GM23338 (cell line): ENCODE results near the gene ZBTB20. TPM values are rescaled to one million over a fixed set of nuclear protein-coding genes. Genes with fewer than 3 reads are reported as not detected.

Experiments used
- ATAC-seq: fragments of 200-7000 bp; cut with Tn5 transposase; 3 replicates; pipeline ENCODE4 v1.9.1; 2020
- DNase-seq: peaks from one replicate; pipeline ENCODE4 v3.0.0-alpha.2; 2015; ENCODE audit warnings: low spot score
- H2AFZ ChIP-seq: fragments of 200-600 bp; sonication (generic); 2 replicates; pipeline ENCODE4 v1.8.0; 2016; ENCODE audit warnings: antibody characterized with exemption, mild to moderate bottlenecking, moderate library complexity
- H3F3A ChIP-seq: fragments of 200-600 bp; sonication (generic); replicated peaks from 2 replicates; pipeline ENCODE4 v1.8.0; 2017; ENCODE audit warnings: antibody characterized with exemption, mixed run types, low read depth
- H3K27ac ChIP-seq: fragments of 200-600 bp; sonication (generic); 2 replicates; pipeline ENCODE4 v1.6.1; 2016; ENCODE audit warnings: low read depth
- H3K27me3 ChIP-seq: fragments of 200-600 bp; sonication (generic); 2 replicates; pipeline ENCODE4 v1.8.0; 2016; ENCODE audit warnings: mild to moderate bottlenecking, mixed run types, moderate library complexity; ENCODE audit not compliant: insufficient read depth
- H3K36me3 ChIP-seq: fragments of 200-600 bp; sonication (generic); 2 replicates; pipeline ENCODE4 v1.8.0; 2016; ENCODE audit warnings: mild to moderate bottlenecking; ENCODE audit not compliant: insufficient read depth
- H3K4me1 ChIP-seq: fragments of 200-600 bp; sonication (generic); 2 replicates; pipeline ENCODE4 v1.8.0; 2016; ENCODE audit warnings: mild to moderate bottlenecking, moderate library complexity; ENCODE audit not compliant: insufficient read depth
- H3K4me2 ChIP-seq: fragments of 200-600 bp; sonication (generic); 2 replicates; pipeline ENCODE4 v1.7.1; 2017; ENCODE audit warnings: mixed run types
- H3K4me3 ChIP-seq: fragments of 200-600 bp; sonication (generic); 2 replicates; pipeline ENCODE4 v1.6.1; 2016; ENCODE audit warnings: mixed run types
- H3K79me2 ChIP-seq: fragments of 200-600 bp; sonication (generic); replicated peaks from 2 replicates; pipeline ENCODE4 v1.8.0; 2017; ENCODE audit warnings: mild to moderate bottlenecking; ENCODE audit not compliant: insufficient read depth
- H3K9me2 ChIP-seq: fragments of 200-600 bp; sonication (generic); 2 replicates; pipeline ENCODE4 v1.8.0; 2017; ENCODE audit not compliant: insufficient read depth
- H4K20me1 ChIP-seq: fragments of 200-600 bp; sonication (generic); replicated peaks from 2 replicates; pipeline ENCODE4 v1.8.0; 2017; ENCODE audit warnings: mild to moderate bottlenecking; ENCODE audit not compliant: insufficient read depth
- H3K27ac Mint-ChIP-seq: 2 replicates; pipeline ENCODE4 v1.8.0; 2020; ENCODE audit warnings: inconsistent platforms, mild to moderate bottlenecking, moderate library complexity, mixed read lengths
- H3K27me3 Mint-ChIP-seq: 3 replicates; pipeline ENCODE4 v1.8.0; 2022; ENCODE audit warnings: low read depth, mild to moderate bottlenecking, moderate library complexity, mixed read lengths, inconsistent platforms; ENCODE audit not compliant: insufficient read depth, poor library complexity
- H3K36me3 Mint-ChIP-seq: 3 replicates; pipeline ENCODE4 v1.8.0; 2021; ENCODE audit warnings: low read depth, mild to moderate bottlenecking, inconsistent platforms, moderate library complexity, mixed read lengths
- H3K4me1 Mint-ChIP-seq: 3 replicates; pipeline ENCODE4 v1.8.0; 2020; ENCODE audit warnings: mild to moderate bottlenecking, inconsistent platforms, mixed read lengths
- H3K4me3 Mint-ChIP-seq: 3 replicates; pipeline ENCODE4 v1.8.0; 2021; ENCODE audit warnings: moderate library complexity, mild to moderate bottlenecking, inconsistent platforms, mixed read lengths
- H3K9me3 Mint-ChIP-seq: 3 replicates; pipeline ENCODE4 v1.8.0; 2020; ENCODE audit warnings: moderate library complexity, mild to moderate bottlenecking, inconsistent platforms, mixed read lengths
- EZH2phosphoT487 ChIP-seq: fragments of 200-600 bp; sonication (generic); IDR thresholded peaks from one replicate; pipeline ENCODE4 v1.8.1; 2018; ENCODE audit warnings: antibody characterized with exemption; ENCODE audit not compliant: unreplicated experiment
- STAT1 ChIP-seq: IDR thresholded peaks from one replicate; pipeline ENCODE4 v1.6.1; 2016; ENCODE audit warnings: antibody characterized with exemption; ENCODE audit not compliant: unreplicated experiment
- polyA plus RNA-seq: library from polyadenylated mRNA; unstranded; fragments of >200 nt; fragmentation: Nextera tagmentation; extraction: Ambion mirVana; gene quantifications from 2 replicates; pipeline ENCODE4 v1.2.1, GENCODE V29; 2016
- total RNA-seq: library from RNA; depleted of rRNA; stranded (reverse); fragments of >200 nt; shearing (Covaris generic); gene quantifications from 2 replicates; pipeline ENCODE4 v1.2.3, GENCODE V29; 2014
- TF ChIP-seq, protein P1 (sequence below), 2 experiments: fragments of 200-600 bp in 1 of 2; sonication (generic) in 1 of 2; conservative IDR thresholded peaks; 2 replicates each; pipeline versions ENCODE4 v1.5.1 to v1.6.1; 2016 to 2017; ENCODE audit warnings: antibody characterized with exemption in 2 of 2, low read depth in 2 of 2, mild to moderate bottlenecking in 2 of 2, moderate library complexity in 1 of 2
- TF ChIP-seq, protein P2 (sequence below): fragments of 250-450 bp; sonication (Bioruptor Pico); IDR thresholded peaks from 2 replicates; pipeline ENCODE4 v1.5.0; 2020; ENCODE audit warnings: mild to moderate bottlenecking, moderate library complexity

Gene ZBTB20
- total and polyA plus RNA-seq, 2 experiments from 2014 or later, result 2.0 to 3.3 TPM

DNA sequence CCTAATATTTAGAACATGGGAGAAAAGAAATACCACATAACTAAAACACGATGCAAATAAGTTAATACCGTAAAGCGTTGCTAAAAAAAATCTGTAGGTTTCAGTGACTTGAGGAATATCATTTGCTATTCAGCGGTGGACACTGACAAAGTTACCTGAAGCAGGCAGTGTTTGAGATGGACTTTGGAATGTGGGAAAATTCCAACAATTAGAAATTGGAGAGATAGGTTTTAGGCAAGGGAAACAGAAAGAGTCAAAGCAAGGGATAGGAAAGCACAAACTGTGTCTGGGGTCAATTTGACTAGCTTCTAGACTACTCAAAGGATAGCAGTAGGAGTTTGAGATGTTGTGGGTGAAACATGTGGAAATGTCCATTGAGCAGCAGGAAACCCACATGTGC is 680.3 kb downstream of the ZBTB20 start (continued):
- TF ChIP-seq, protein P1, sequence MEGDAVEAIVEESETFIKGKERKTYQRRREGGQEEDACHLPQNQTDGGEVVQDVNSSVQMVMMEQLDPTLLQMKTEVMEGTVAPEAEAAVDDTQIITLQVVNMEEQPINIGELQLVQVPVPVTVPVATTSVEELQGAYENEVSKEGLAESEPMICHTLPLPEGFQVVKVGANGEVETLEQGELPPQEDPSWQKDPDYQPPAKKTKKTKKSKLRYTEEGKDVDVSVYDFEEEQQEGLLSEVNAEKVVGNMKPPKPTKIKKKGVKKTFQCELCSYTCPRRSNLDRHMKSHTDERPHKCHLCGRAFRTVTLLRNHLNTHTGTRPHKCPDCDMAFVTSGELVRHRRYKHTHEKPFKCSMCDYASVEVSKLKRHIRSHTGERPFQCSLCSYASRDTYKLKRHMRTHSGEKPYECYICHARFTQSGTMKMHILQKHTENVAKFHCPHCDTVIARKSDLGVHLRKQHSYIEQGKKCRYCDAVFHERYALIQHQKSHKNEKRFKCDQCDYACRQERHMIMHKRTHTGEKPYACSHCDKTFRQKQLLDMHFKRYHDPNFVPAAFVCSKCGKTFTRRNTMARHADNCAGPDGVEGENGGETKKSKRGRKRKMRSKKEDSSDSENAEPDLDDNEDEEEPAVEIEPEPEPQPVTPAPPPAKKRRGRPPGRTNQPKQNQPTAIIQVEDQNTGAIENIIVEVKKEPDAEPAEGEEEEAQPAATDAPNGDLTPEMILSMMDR (conservative IDR thresholded peaks at IDR 0.05; ENCODE audit: low read depth in 2 of 2), result no peak

DNA sequence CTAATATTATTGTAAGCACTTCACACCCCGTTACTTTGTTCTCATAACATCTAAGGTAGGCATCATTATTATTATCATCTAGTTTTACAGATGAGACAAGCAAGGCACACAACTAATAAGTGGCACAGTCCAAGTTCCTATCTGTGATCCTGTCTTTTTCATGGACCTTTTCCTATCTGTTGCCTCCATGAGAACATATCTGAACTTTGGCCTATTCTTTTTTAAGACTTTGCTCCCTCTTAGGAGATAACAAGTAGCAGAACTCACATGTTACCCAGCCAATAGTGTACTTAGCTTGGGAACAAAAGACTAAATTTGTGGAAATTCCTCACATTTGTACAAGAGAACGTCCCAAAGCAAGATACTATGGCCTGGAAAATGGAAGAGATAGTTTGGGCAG is 680.8 kb downstream of the ZBTB20 start:
- no peak for DNase-seq
- Histone ChIP-seq H2AFZ (no peak overlapping the region), H3K27ac (no peak overlapping the region), H3K4me2 (no peak overlapping the region), H3K4me1 (peaks cover 7% of the 10 kb centered on the region; the same call in 1 of the 2 replicates), H3K79me2 (no peaks in the 10 kb centered on the region), H3K27me3 (no peaks in the 10 kb centered on the region), H3K4me3 (no peak overlapping the region), H4K20me1 (no peaks in the 10 kb centered on the region), H3F3A (no peaks in the 10 kb centered on the region), H3K36me3 (no peaks in the 10 kb centered on the region), H3K9me2 (no peaks in the 10 kb centered on the region)
- Mint-ChIP-seq H3K27me3 (no peaks in the 10 kb centered on the region), H3K9me3 (no peaks in the 10 kb centered on the region), H3K36me3 (no peaks in the 10 kb centered on the region), H3K27ac (no peak overlapping the region), H3K4me3 (no peak overlapping the region), H3K4me1 (peaks cover 10% of the 10 kb centered on the region; the same call in 2 of the 3 replicates)
- no peak for TF ChIP-seq EZH2phosphoT487
- TF ChIP-seq STAT1, result no peak
- TF ChIP-seq, protein P2, sequence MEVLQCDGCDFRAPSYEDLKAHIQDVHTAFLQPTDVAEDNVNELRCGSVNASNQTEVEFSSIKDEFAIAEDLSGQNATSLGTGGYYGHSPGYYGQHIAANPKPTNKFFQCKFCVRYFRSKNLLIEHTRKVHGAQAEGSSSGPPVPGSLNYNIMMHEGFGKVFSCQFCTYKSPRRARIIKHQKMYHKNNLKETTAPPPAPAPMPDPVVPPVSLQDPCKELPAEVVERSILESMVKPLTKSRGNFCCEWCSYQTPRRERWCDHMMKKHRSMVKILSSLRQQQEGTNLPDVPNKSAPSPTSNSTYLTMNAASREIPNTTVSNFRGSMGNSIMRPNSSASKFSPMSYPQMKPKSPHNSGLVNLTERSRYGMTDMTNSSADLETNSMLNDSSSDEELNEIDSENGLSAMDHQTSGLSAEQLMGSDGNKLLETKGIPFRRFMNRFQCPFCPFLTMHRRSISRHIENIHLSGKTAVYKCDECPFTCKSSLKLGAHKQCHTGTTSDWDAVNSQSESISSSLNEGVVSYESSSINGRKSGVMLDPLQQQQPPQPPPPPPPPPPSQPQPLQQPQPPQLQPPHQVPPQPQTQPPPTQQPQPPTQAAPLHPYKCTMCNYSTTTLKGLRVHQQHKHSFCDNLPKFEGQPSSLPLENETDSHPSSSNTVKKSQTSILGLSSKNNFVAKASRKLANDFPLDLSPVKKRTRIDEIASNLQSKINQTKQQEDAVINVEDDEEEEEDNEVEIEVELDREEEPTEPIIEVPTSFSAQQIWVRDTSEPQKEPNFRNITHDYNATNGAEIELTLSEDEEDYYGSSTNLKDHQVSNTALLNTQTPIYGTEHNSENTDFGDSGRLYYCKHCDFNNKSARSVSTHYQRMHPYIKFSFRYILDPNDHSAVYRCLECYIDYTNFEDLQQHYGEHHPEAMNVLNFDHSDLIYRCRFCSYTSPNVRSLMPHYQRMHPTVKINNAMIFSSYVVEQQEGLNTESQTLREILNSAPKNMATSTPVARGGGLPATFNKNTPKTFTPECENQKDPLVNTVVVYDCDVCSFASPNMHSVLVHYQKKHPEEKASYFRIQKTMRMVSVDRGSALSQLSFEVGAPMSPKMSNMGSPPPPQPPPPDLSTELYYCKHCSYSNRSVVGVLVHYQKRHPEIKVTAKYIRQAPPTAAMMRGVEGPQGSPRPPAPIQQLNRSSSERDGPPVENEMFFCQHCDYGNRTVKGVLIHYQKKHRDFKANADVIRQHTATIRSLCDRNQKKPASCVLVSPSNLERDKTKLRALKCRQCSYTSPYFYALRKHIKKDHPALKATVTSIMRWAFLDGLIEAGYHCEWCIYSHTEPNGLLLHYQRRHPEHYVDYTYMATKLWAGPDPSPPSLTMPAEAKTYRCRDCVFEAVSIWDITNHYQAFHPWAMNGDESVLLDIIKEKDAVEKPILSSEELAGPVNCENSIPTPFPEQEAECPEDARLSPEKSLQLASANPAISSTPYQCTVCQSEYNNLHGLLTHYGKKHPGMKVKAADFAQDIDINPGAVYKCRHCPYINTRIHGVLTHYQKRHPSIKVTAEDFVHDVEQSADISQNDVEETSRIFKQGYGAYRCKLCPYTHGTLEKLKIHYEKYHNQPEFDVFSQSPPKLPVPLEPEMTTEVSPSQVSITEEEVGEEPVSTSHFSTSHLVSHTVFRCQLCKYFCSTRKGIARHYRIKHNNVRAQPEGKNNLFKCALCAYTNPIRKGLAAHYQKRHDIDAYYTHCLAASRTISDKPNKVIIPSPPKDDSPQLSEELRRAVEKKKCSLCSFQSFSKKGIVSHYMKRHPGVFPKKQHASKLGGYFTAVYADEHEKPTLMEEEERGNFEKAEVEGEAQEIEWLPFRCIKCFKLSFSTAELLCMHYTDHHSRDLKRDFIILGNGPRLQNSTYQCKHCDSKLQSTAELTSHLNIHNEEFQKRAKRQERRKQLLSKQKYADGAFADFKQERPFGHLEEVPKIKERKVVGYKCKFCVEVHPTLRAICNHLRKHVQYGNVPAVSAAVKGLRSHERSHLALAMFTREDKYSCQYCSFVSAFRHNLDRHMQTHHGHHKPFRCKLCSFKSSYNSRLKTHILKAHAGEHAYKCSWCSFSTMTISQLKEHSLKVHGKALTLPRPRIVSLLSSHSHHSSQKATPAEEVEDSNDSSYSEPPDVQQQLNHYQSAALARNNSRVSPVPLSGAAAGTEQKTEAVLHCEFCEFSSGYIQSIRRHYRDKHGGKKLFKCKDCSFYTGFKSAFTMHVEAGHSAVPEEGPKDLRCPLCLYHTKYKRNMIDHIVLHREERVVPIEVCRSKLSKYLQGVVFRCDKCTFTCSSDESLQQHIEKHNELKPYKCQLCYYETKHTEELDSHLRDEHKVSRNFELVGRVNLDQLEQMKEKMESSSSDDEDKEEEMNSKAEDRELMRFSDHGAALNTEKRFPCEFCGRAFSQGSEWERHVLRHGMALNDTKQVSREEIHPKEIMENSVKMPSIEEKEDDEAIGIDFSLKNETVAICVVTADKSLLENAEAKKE (CRISPR knock-in tag), result no peak
- ATAC-seq, result no peak
